Measurements from ENCODE around the gene SGPL1.
"Not testable (repeated sequence)": the region's sequence is repeated elsewhere in the genome, so short reads cannot be mapped to it uniquely, and the experiment has no call there.

SGPL1 gene

GRCh38 chr10:70908406-70909296 lies 92.9 kb downstream of the SGPL1 start:
- no peak for DNase-seq

- no peak for DNase-seq
Measured at GRCh38 chr10:70909326-70909935, 93.7 kb downstream of the SGPL1 start.

GRCh38 chr10:70910486-70911341 lies 95.0 kb downstream of the SGPL1 start:
- no peak for DNase-seq

- DNase-seq, result no peak
Measured at GRCh38 chr10:70911386-70911785, 95.6 kb downstream of the SGPL1 start.

- no peak for DNase-seq
Measured at GRCh38 chr10:70912556-70912955, 96.8 kb downstream of the SGPL1 start.

- DNase-seq, result no peak
Measured at GRCh38 chr10:70913191-70913892, 97.6 kb downstream of the SGPL1 start.

- no peak for DNase-seq
Measured at GRCh38 chr10:70913893-70914240, 98.1 kb downstream of the SGPL1 start.

- DNase-seq, result no peak
Measured at GRCh38 chr10:70914316-70914864, 98.6 kb downstream of the SGPL1 start.

- DNase-seq, result no peak
Measured at GRCh38 chr10:70915206-70915605, 99.5 kb downstream of the SGPL1 start.

- no peak for DNase-seq
Measured at GRCh38 chr10:70915806-70916205, 100.1 kb downstream of the SGPL1 start.

GRCh38 chr10:70916241-70916640 lies 100.5 kb downstream of the SGPL1 start:
- DNase-seq, result no peak

- DNase-seq, result no peak
Measured at GRCh38 chr10:70917226-70917625, 101.5 kb downstream of the SGPL1 start.

- no peak for DNase-seq
Measured at GRCh38 chr10:70917635-70918034, 101.9 kb downstream of the SGPL1 start.

GRCh38 chr10:70918851-70919530 lies 103.2 kb downstream of the SGPL1 start:
- DNase-seq, result no peak

GRCh38 chr10:70919906-70920305 lies 104.2 kb downstream of the SGPL1 start:
- not testable (repeated sequence) for DNase-seq

- DNase-seq, result no peak
Measured at GRCh38 chr10:70920519-70920918, 104.8 kb downstream of the SGPL1 start.

- DNase-seq, result no peak
Measured at GRCh38 chr10:70921285-70921684, 105.5 kb downstream of the SGPL1 start.

- no peak for DNase-seq
Measured at GRCh38 chr10:70923696-70924095, 107.9 kb downstream of the SGPL1 start.

GRCh38 chr10:70925377-70926225 lies 109.9 kb downstream of the SGPL1 start:
- peak; percentile 35 for DNase-seq

- no peak for DNase-seq
Measured at GRCh38 chr10:70926226-70927000, 110.7 kb downstream of the SGPL1 start.

Data from CD4-positive, alpha-beta T cell treated with Interleukin-17A for 1 hour (primary cell).